Activated naive CD4-positive, alpha-beta T cell treated with anti-CD3 and anti-CD28 coated beads, Interleukin-2, amount 50 U/mL, for 16 hours (primary cell): ENCODE results near the gene GVQW3.

Experiments
- DNase-seq: peaks from one replicate; pipeline ENCODE4 v3.0.0-alpha.2; 2020

The GVQW3 gene

DNA sequence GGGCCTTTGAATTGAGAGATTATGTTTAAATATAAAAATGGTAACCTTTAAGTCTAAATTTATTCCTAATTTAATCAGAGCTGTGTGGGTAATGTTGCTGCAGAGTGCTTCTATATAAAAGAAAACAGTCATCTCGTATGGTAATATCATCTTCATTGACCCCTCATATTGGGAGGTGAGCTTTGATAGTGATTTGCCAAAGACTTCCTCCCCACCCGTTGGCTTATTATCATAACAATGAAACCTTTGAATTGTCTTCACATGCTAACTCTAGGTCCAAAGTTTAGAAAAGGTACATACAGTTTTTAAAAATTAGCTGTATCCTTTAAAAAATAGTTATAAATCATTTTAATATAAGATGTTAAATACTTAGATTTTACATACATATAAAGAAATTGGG lies 67.4 kb downstream of the GVQW3 start:
- DNase-seq, result no peak

DNA sequence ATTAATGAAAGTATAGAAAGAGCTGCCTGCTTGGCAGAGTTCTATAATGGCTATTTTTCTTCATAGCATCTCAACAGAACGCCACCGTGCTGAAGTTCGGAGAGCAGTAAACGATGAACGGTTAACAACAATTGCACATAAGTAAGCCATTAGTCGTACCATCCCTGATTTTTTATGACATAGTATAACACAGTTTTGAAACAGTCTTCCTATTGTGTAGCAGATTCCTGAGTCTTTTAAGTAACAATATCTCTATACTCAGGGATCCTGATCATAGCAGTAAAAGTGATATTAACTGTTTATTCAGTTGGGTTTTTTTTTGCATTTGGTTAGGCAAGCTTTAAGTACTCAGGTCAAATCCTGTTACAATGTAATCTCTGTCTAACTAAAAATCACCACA lies 72.1 kb downstream of the GVQW3 start:
- no peak for DNase-seq

DNA sequence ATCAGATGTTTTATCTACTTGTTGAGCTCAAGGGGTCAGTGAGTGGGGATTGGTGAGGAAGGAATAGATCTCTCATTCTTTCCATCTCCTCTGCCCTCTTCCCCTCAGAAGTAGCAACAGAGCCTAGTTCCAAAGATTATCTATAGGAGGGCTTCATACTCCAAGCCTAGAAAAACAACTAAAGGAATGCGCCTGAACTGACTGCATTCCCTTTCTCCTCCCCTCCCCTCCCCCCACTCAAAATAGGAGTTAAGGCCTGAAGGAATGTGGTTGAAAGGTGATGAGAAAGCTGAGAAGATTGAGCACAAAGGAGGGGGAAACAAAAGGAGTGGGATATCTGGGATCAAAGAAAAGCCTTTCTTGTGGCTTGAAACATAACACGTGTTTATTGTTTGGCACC lies 74.2 kb downstream of the GVQW3 start:
- DNase-seq, result no peak

DNA sequence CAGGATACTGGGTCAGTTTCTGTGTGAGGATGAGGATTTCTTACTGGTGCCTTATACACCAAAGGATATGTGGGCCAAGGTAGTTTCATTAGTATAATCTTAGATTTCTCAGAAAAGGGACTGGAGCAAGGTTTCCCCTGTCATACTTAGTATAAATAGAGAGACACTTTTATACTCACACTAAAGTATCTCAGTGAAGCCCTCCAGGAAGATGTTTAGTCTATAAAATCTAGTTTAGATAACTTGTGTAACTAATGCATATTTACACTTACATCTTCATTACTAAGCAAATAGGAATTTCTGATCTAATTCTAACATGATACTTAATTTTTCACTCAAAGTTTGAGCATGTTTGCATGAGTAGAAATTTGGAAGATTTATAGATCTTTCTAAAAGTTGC lies 74.8 kb downstream of the GVQW3 start:
- no peak for DNase-seq

DNA sequence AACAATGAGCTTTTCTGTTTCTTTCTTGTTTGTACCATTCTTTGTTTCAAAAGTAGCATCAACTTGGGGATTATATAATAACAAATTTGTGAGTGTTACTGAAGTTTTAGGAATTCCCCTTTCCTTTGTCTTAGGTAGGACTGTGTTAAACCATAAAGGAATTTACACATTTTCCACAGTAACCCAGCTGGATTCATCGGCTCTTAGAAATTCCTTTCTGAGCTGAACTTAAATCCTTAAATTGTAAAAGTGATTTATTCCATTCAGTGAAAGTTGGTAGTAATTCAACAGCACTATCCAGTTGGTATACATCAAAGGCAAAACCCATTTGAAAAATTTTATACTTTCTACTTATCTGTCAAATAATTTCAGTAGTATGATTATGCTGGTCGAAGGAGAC lies 75.4 kb downstream of the GVQW3 start:
- no peak for DNase-seq
